Stromal cell of bone marrow (primary cell): ENCODE data around the gene AUTS2.

ENCODE experiments used
- DNase-seq: peaks from one replicate; pipeline ENCODE4 v3.0.0-alpha.2; 2012; ENCODE audit warnings: low read depth

AUTS2 gene

DNA sequence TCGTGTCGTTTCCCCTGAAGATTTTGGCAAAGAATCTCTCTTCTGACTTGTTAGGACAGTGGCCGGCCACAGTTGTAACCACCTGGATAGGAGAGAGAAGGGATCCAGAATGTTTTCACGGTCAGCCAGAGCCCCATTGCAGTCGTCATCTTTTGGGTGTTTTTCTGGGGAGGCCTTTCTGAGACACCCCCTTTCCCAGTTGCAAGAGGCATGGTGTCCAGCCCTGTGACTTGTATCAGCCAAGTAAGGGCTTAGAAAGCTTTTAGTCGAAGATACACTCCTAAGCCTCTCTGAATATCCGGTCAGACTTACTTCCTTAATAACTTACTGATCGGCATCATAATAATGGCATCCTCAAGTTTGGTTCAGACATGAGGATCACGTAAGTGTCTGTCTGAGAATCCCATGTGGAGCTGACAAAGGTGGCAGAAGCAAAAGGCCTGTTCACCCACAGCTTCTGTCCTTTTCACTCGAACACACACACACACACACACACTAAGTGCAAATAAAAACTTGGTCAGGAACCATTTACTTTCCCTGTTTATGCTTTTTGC lies 1098.0 kb downstream of the AUTS2 start:
- no peak for DNase-seq

- DNase-seq: peak; percentile 55
Observed at GRCh38 chr7:70698219-70698832, 1100.1 kb downstream of the AUTS2 start.

DNA sequence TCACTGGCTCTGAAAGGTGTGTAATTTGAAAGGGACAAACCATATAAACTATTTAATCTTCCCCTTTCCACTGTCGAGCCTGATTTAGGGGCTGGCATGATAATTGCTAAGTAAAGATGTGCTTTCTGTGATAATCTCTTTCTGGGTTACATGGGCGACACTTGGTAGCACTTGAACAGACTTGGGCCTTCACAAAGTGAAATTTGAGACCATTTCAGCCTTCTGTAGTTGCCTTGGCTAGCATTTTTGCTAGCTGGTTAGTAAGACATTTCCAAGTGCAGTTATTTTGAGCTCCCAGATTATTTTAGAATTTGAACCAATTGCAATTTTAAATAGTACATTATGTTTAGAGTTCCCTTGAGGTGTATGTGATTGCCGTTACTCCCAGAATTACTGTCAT lies 1101.0 kb downstream of the AUTS2 start:
- DNase-seq: no peak

DNA sequence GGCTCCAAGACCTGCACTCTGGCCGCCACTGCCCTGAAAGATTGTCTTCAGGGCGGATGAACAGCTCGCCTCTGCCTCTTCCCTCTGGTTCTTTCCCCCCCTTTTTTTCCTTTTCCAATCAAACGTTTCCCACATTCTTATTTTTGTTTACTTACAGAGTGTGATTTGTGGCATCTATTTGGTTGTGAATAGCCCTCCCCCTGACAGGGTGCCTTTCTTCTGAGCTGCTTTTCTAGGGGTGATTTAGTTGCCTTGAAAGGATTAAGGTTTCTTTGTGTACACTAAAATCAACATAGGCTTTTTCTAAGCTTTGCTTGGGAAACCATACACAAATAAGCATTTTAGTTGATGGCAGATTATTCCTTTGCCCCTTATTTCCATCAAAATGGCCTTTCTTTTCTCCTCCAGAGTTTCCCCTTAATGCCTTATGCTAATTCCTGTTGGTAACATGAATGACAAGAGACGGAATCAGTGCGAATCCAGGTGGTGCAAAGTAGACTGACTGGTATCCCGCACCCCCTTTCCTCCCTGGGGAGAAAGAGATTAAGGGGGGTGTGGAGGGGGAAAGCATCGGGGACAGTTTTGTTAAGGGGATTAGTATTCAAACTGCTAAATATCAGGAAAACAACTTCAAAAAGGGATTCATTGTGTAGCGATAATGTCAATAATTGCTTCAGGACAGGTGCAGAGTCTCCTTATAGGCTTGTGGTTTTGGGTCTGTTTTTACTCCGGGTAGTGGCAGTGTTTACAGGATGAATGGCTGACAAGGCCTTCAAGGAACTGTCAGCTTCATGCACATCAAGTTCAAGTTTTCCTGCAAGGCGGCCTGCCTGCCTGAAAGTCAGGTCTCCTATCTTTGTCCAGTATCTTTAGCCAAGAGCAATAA lies 1102.0 kb downstream of the AUTS2 start:
- DNase-seq: no peak

- DNase-seq: no peak
Observed at GRCh38 chr7:70700941-70701425, 1102.7 kb downstream of the AUTS2 start.

- no peak for DNase-seq
Observed at GRCh38 chr7:70701477-70701876, 1103.2 kb downstream of the AUTS2 start.

- no peak for DNase-seq
Observed at GRCh38 chr7:70701991-70702390, 1103.7 kb downstream of the AUTS2 start.

GRCh38 chr7:70703785-70704184 lies 1105.5 kb downstream of the AUTS2 start:
- no peak for DNase-seq

- no peak for DNase-seq
Observed at GRCh38 chr7:70704831-70705346, 1106.6 kb downstream of the AUTS2 start.

DNA sequence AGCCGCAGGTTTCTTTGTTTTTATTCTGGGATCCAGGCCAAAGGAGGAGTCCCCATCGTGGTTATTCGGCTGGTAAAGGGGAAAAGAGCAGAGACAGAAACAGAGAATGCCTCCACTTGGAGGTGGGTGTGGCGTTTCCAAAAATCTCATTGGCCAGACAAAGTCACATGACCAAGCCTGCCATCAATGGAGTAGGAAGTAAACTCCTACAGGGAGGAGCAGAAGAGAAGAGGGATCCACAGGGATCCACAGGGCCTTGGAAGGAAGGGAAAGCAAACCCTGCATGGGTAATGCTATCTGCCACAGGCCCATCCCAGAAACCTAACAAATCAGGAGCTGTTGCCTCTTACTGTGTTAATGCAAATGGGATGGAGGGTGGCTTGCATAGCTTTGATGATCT lies 1107.9 kb downstream of the AUTS2 start:
- no peak for DNase-seq

DNA sequence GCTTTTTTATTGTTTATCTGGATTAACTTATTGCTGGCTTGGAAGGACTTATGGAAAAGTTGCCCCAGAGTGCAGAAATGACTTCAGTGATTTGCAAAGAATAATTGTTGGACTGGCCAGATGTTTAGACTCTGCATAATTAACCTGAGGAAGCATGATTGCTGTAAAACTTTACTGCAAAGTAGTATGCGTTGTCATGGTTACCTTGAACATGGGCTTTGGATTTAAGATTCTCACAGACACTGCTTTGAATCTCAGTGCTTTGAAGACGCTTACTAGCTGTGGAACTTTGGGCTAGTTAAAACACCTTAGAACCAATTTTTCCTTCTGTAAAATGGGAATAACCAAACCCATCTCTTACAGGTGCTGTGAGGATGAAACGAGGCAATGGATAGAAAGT lies 1108.4 kb downstream of the AUTS2 start:
- no peak for DNase-seq

DNA sequence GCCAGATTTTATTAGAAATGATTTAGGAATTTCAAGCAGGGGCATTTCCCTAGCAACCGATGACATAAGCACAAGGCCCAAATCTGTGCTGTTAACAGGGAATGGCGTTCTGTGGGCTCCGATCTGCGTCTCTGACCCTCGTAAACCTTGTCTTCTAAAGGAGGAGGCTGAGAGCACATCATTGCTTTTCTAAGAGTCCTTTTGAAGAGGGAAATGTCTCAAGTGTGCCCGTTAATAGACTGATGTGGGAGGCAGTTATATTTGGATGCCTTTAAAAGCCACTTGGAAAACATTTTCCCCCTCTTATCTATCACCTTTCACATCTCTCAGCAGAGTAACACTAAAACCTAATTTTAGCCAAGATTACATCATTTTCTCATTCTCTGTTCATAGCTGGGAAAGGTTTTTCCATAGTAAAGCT lies 1109.6 kb downstream of the AUTS2 start:
- DNase-seq: no peak

- DNase-seq: no peak
Observed at GRCh38 chr7:70710011-70710480, 1111.8 kb downstream of the AUTS2 start.

DNA sequence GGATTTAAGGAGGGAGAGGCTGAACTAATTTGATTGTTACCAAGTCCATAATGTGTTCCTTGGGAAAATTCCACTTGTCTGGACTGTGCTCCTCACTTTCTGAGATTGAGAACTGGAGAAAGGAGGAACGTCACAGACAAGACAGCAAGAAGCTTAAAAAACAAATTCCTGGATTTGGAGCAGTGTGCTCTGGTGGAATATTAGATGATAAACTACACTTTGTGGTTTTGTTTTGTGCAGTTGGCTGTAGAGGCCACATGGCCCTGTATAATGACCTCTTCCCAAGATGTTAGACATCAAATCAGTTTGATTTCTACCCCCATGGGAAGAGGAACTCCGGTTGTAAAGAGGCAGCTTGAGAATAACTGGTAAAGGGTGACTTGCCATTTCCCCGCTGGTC lies 1112.4 kb downstream of the AUTS2 start:
- no peak for DNase-seq

- no peak for DNase-seq
Observed at GRCh38 chr7:70711452-70711851, 1113.2 kb downstream of the AUTS2 start.

DNA sequence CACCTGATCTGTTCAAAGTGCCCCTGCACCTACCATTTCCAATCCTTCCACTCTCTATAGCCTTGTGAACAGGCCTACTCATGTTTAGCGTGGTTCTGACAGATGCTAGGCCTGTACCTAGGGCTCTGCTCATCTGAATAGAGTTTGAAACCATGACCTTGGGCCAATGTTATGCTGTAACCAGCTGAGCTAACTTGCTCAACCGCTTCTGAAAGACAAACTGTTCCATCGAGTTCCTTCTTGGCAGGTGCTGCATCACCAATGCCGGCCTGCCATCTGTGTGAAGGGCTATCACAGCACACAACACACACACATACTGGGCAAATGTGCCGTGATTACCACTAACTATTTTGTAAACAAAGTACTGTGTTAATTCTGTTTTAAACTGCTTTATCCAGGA lies 1114.7 kb downstream of the AUTS2 start:
- DNase-seq: no peak

- no peak for DNase-seq
Observed at GRCh38 chr7:70714506-70715038, 1116.3 kb downstream of the AUTS2 start.

DNA sequence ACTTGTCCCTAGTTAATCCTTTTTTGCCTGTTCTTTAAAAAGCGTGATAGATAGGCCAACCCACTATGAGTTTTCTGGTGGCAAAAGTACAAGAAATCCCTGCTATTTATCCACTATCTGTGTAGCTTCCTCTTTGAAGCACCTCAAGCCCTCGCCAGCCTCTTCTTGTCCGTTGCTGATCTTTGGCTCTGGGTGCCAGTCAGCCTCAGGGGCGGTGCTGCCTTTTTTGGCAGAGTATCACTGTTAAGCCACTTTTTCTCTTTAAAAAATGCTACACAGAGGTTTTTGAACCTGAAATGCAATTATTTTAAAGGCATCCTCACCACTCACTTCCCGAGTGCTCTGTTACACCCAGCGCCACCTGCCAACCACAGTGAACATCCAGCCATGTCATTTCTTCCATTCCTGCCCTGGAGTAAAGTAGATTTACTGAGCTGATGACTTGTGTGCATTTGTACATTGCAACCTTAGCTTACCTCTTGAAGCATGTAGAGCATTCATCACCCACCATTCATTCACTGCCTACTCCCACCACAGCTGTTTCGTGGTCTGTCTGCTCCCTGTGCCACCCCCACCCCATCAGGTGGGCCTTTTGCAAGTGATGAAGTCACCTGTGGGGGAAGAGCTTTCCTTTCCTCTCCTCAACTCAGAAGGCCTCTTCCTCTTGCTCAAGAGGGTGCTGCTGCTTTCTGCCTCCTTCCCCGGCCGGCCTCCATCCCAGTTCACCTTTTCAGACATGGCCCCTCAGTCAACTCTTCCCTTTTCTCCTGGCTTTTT lies 1119.5 kb downstream of the AUTS2 start:
- DNase-seq: no peak

DNA sequence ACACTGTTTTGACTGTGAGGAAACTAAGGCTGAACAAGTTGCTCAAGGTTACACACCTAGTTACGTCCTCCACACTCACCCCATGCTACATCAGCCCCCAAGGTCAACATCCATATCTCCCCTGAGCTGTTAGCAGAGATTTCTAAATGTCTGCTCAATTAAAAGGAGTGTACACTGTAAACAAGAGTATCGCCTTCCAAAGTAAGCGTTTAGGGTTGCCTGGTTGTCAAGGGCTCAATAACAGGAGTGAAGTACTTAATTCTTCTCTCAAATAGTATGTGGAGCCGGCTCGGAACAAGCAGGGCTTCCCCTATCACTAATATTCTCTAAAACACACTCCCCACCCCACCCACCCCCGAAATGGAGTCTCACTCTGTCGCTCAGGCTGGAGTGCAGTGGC lies 1120.8 kb downstream of the AUTS2 start:
- no peak for DNase-seq

- no peak for DNase-seq
Observed at GRCh38 chr7:70720191-70720873, 1122.1 kb downstream of the AUTS2 start.

DNA sequence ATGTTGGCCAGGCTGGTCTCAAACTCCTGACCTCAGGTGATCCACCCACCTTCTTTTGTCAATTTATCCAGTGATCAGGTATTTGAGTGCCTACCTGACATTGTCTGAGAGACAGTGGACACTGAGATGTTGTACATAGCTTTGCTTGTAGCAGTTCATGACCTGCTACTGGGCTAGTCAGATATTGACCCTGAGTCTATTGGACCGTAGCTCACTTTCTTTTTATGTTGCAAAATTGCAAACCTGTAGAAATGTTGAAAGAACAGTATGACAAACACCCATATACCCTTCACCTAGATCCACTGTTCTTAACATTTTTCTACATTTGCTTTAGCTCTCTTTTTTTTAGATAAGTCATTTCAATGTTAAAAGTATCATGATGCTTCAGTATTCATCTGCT lies 1123.2 kb downstream of the AUTS2 start:
- DNase-seq: no peak
